ENCODE measurements around the gene RAP1GDS1.

RAP1GDS1 gene

DNA sequence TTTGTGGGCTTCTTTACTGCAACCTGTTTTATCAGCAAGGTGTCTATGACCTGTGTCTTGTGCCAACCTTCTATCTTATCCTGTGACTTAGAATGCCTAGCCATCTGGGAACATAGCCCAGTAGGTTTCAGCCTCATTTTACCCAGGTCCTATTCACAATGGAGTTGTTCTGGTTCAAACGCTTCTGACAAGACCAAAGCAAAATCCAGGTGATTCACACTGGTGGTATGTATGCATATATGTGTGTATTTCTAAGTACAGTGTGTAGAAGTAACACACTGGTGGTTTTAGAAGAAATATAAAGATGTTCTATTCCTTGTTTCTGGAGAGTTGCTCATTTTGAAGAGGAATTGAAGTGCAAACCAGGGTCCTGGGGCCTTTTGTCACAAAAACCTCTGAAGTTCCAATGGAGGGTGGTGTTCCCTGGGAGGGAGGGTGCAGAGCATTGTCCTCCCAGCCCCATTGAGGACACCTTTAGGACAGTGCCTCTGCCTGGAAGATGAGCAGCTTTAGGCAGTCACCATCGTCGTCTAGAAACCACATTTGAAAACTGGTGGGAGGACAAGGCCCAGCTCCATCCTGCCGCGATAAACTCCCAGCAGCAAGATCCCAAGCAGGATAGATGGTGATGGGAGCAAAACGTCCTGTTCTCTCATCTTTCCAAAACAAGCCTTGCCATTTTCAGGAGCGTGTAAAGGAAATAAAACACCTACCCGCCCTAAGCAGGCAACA, 205.8 kb downstream of the RAP1GDS1 start:
- no peak overlapping the region for H3K27ac ChIP-seq
- TF ChIP-seq ZFX (IDR thresholded peaks at IDR 0.05), result no peak
- TF ChIP-seq, protein P1, sequence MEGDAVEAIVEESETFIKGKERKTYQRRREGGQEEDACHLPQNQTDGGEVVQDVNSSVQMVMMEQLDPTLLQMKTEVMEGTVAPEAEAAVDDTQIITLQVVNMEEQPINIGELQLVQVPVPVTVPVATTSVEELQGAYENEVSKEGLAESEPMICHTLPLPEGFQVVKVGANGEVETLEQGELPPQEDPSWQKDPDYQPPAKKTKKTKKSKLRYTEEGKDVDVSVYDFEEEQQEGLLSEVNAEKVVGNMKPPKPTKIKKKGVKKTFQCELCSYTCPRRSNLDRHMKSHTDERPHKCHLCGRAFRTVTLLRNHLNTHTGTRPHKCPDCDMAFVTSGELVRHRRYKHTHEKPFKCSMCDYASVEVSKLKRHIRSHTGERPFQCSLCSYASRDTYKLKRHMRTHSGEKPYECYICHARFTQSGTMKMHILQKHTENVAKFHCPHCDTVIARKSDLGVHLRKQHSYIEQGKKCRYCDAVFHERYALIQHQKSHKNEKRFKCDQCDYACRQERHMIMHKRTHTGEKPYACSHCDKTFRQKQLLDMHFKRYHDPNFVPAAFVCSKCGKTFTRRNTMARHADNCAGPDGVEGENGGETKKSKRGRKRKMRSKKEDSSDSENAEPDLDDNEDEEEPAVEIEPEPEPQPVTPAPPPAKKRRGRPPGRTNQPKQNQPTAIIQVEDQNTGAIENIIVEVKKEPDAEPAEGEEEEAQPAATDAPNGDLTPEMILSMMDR (conservative IDR thresholded peaks at IDR 0.05), result no peak

DNA sequence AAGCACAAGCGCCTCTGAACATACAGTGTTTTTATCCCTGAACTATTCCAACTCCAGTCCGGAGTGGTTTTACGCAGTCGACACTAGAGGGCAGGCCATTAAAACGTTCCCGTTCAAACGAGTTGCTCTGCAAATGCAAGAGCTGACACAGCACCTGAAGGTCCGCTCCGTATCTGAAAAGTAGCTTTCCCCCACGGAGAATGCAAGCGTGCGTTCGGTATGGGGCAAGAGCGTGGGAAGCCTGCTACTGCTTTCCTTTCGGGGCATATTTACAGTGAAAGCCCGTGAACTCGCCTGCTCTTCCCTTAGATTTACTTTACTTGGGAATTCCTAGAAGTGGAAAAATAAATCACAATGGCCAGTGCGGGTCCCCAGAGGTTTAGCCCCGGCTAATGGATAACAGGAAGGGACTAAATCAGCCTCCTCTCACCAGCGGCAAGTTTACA, 206.5 kb downstream of the RAP1GDS1 start:
- TF ChIP-seq, protein P1 (conservative IDR thresholded peaks at IDR 0.05), result peak; percentile 84
- no peak for TF ChIP-seq ZFX (IDR thresholded peaks at IDR 0.05)
- no peak overlapping the region for H3K27ac ChIP-seq

DNA sequence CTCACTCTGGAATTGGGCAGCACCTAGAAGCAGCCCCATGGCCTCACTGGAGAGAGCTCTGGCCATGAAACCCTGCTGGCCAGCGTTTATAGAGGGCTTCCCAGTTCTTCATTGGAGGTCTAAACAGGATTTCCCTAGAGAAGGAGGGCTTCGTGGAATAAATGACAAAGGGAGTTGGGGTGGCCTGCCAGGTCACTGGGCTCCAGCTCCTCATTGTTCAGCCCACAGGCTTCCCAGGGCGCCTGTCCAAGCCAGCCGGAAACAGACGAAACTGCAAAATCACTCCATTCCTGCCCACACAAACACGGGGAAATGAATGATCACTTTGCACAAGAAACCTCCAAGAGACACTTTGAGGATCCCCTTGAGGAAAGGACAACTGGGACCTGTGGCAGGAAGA, 207.5 kb downstream of the RAP1GDS1 start:
- H3K27ac ChIP-seq, result no peak overlapping the region
- TF ChIP-seq, protein P1 (conservative IDR thresholded peaks at IDR 0.05), result no peak
- no peak for TF ChIP-seq ZFX (IDR thresholded peaks at IDR 0.05)

DNA sequence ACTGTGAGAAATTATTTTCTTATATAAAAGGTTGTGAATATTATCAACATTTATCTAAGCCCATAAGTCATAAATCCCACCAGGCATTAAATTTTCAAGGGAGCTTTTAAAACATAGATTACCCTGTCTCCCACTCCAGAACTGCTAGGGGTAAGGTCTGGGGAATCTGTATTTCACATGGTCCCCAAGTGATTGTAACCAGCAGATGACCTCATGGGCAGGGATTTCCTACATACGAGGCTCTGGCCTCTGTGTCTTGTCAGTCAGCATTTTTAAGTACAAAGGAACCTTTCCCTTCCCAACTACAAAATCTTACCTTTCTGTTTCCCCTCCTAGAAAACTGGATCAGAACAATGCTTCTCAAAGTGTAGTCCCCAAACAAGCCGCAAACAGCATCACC, 208.6 kb downstream of the RAP1GDS1 start:
- no peak overlapping the region for H3K27ac ChIP-seq
- TF ChIP-seq ZFX (IDR thresholded peaks at IDR 0.05), result no peak
- TF ChIP-seq, protein P1 (conservative IDR thresholded peaks at IDR 0.05), result no peak

DNA sequence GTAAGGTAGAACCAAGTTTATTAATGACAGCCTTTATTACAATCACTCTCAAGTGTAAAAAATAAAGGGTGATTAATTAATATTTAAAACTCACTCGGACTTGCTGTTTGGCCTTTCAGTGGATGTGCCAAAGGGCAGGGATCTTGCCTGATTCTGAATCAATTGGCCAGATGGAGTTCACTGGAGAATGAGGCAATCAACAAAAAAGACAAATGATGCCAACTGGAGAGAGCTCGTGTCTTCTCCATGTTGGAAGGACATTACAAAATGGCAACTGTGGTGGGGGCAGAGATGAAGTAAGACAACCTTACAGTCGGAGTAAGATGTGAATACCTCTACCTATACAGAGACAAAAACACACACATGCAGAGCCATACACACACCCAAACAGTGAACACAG, 209.2 kb downstream of the RAP1GDS1 start:
- TF ChIP-seq, protein P1 (conservative IDR thresholded peaks at IDR 0.05), result no peak
- no peak for TF ChIP-seq ZFX (IDR thresholded peaks at IDR 0.05)
- H3K27ac ChIP-seq, result no peak overlapping the region

DNA sequence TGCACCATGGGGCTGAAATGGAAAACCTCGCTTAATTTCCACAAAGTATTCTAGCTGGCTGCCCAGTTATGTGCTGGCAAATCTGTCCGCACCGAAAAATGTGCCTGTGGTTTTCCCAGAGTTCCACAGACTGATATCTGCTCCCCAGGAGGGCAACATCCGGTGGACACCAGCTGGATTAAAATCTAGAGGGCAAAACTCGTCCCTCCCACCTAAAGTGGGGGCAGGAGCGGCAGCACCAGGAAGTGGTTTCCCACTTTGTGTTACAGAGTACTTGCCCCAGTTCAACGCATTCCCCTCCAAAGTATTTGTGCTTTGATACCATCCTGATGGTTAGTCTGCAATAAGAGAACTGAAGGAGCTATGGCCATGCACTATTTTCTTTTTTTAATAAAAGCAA, 209.6 kb downstream of the RAP1GDS1 start:
- no peak overlapping the region for H3K27ac ChIP-seq
- TF ChIP-seq, protein P1 (conservative IDR thresholded peaks at IDR 0.05), result no peak
- no peak for TF ChIP-seq ZFX (IDR thresholded peaks at IDR 0.05)

DNA sequence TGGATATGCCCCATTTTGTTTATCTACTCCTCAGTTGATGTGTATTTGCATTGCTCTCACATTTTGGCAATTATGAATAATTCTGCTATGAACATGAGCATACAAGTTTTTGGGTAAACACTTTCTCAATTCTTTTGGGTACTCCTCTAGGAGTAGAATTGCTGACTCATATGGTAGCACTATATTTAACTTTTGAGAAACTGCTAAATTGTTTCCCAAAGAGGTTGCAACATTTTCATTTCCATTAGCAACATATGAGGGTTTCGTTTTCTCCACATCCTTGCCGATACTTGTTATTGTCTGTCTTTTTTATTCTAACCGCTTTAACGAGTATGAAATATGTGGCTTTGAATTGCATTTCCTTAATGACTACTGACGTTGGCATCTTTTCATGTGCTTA, 211.9 kb downstream of the RAP1GDS1 start:
- H3K27ac ChIP-seq, result no peak overlapping the region
- TF ChIP-seq, protein P1 (conservative IDR thresholded peaks at IDR 0.05), result no peak
- no peak for TF ChIP-seq ZFX (IDR thresholded peaks at IDR 0.05)
